ENCODE results near the gene ELF5.

- TF ChIP-seq, protein P1, sequence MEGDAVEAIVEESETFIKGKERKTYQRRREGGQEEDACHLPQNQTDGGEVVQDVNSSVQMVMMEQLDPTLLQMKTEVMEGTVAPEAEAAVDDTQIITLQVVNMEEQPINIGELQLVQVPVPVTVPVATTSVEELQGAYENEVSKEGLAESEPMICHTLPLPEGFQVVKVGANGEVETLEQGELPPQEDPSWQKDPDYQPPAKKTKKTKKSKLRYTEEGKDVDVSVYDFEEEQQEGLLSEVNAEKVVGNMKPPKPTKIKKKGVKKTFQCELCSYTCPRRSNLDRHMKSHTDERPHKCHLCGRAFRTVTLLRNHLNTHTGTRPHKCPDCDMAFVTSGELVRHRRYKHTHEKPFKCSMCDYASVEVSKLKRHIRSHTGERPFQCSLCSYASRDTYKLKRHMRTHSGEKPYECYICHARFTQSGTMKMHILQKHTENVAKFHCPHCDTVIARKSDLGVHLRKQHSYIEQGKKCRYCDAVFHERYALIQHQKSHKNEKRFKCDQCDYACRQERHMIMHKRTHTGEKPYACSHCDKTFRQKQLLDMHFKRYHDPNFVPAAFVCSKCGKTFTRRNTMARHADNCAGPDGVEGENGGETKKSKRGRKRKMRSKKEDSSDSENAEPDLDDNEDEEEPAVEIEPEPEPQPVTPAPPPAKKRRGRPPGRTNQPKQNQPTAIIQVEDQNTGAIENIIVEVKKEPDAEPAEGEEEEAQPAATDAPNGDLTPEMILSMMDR (IDR thresholded peaks at IDR 0.05), result no peak
- TF ChIP-seq POLR2A (IDR thresholded peaks at IDR 0.05) (no peak), POLR2AphosphoS5 (IDR thresholded peaks at IDR 0.05; ENCODE audit: insufficient read depth in 1 of 2, low read depth in 1 of 2) (no peak)
These were observed 11.1 kb upstream of the ELF5 start for GRCh38 chr11:34524696-34525095.
